ENCODE measurements around the gene TIRAP. TPM values are rescaled to one million over a fixed set of nuclear protein-coding genes. Genes with fewer than 3 reads are reported as not detected.

TIRAP gene
- total RNA-seq, 5 donors from 2014 or later (not counting 1 experiment from before 2014, with no cell fraction given): 11.3 to 23.4 (median 21.9) TPM

- Histone ChIP-seq H3K4me1 (ENCODE audit: control insufficient read depth in 1 of 2, extremely low read depth in 1 of 2, insufficient read depth in 2 of 2, low read length in 2 of 2) (peaks cover 0 to 44% of the 10 kb centered on the region in 2 experiments), H3K36me3 (ENCODE audit: control insufficient read depth in 2 of 2, extremely low read depth in 1 of 2, insufficient read depth in 1 of 2, low read length in 1 of 2) (peaks cover 12 to 36% of the 10 kb centered on the region in 2 donors), H3K9me3 (no peaks in the 10 kb centered on the region), H3K27ac (ENCODE audit: low read length) (peak overlapping the region; percentile 27), H3K4me3 (ENCODE audit: control insufficient read depth in 1 of 2, extremely low read depth in 1 of 2, low read length in 1 of 2) (no peak overlapping the region), H3K27me3 (replicated peaks in 1 of 2; ENCODE audit: control insufficient read depth in 2 of 2, extremely low read depth in 1 of 2, insufficient read depth in 2 of 2, low read length in 1 of 2) (no peaks in the 10 kb centered on the region)
- CTCF ChIA-PET: interaction anchor here in 1 of 2 donors (1.0 kb wide), 1 partner anchor 10 kb away, joined by 4 read pairs; no protein-coding TSS in a partner anchor
- no peak overlapping the region for H3K27ac Mint-ChIP-seq
- 92% methylated on average over 8 of the region's 9 CpGs for WGBS (ENCODE audit: insufficient coverage)
- peaks cover 9 to 38% (median 14%) of the 10 kb centered on the region in 3 donors for H3K4me1 Mint-ChIP-seq
- no peak for DNase-seq
- POLR2A ChIA-PET: interaction anchor here in 1 of 2 donors (1.2 kb wide), 1 partner anchor 10 kb away, joined by 5 read pairs; no protein-coding TSS in a partner anchor
- ATAC-seq (replicated peaks in 1 of 4): no peak
- no peaks in the 10 kb centered on the region for H3K27me3 Mint-ChIP-seq
- H3K4me3 Mint-ChIP-seq: no peak overlapping the region
- peaks cover 41% of the 10 kb centered on the region for H3K36me3 Mint-ChIP-seq
- no peaks in the 10 kb centered on the region for H3K9me3 Mint-ChIP-seq
These were observed 46.2 kb downstream of the TIRAP start for GRCh38 chr11:126328938-126329643.

GRCh38 chr11:126329644-126330211 is 46.8 kb downstream of the TIRAP start:
- H3K27ac ChIP-seq (ENCODE audit: low read length): peak overlapping the region; percentile 27
- H3K9me3 Mint-ChIP-seq: no peaks in the 10 kb centered on the region
- H3K4me1 ChIP-seq (ENCODE audit: control insufficient read depth in 1 of 2, extremely low read depth in 1 of 2, insufficient read depth in 2 of 2, low read length in 2 of 2): peaks cover 0 to 44% of the 10 kb centered on the region in 2 experiments
- H3K27me3 ChIP-seq (replicated peaks in 1 of 2; ENCODE audit: control insufficient read depth in 2 of 2, extremely low read depth in 1 of 2, insufficient read depth in 2 of 2, low read length in 1 of 2): no peaks in the 10 kb centered on the region
- peak in 2 of 4 experiments; percentile 34 to 59 for ATAC-seq (replicated peaks in 1 of 4)
- H3K4me3 Mint-ChIP-seq: no peak overlapping the region
- 75% methylated on average over 7 of the region's 11 CpGs for WGBS (ENCODE audit: insufficient coverage)
- H3K27me3 Mint-ChIP-seq: no peaks in the 10 kb centered on the region
- peaks cover 10 to 39% (median 14%) of the 10 kb centered on the region in 3 donors for H3K4me1 Mint-ChIP-seq
- peak overlapping the region; percentile 69 to 77 for H3K27ac Mint-ChIP-seq
- ChIA-PET POLR2A (interaction anchor here in 1 of 2 donors (1.2 kb wide), 1 partner anchor 10 kb away, joined by 5 read pairs; no protein-coding TSS in a partner anchor), CTCF (interaction anchor here in 1 of 2 donors (1.0 kb wide), 1 partner anchor 11 kb away, joined by 4 read pairs; no protein-coding TSS in a partner anchor)
- H3K4me3 ChIP-seq (ENCODE audit: control insufficient read depth in 1 of 2, extremely low read depth in 1 of 2, low read length in 1 of 2): no peak overlapping the region
- no peaks in the 10 kb centered on the region for H3K9me3 ChIP-seq
- peak in 23 of 35 experiments; percentile 9 to 70 (median 40) for DNase-seq
- H3K36me3 ChIP-seq (ENCODE audit: control insufficient read depth in 2 of 2, extremely low read depth in 1 of 2, insufficient read depth in 1 of 2, low read length in 1 of 2): peaks cover 12 to 37% of the 10 kb centered on the region in 2 donors
- peaks cover 41% of the 10 kb centered on the region for H3K36me3 Mint-ChIP-seq

- POLR2A ChIA-PET: no interaction called here
- no peak overlapping the region for H3K27ac ChIP-seq (ENCODE audit: low read length)
- peaks cover 46% of the 10 kb centered on the region for H3K36me3 Mint-ChIP-seq
These were observed 48.4 kb downstream of the TIRAP start for GRCh38 chr11:126331286-126331685.

GRCh38 chr11:126332221-126332711 is 49.4 kb downstream of the TIRAP start:
- Histone ChIP-seq H3K4me3 (ENCODE audit: control insufficient read depth in 1 of 2, extremely low read depth in 1 of 2, low read length in 1 of 2) (no peak overlapping the region), H3K27ac (ENCODE audit: low read length) (peak overlapping the region; percentile 43), H3K27me3 (replicated peaks in 1 of 2; ENCODE audit: control insufficient read depth in 2 of 2, extremely low read depth in 1 of 2, insufficient read depth in 2 of 2, low read length in 1 of 2) (no peaks in the 10 kb centered on the region), H3K9me3 (no peaks in the 10 kb centered on the region), H3K4me1 (ENCODE audit: control insufficient read depth in 1 of 2, extremely low read depth in 1 of 2, insufficient read depth in 2 of 2, low read length in 2 of 2) (peaks cover 0 to 44% of the 10 kb centered on the region in 2 experiments), H3K36me3 (ENCODE audit: control insufficient read depth in 2 of 2, extremely low read depth in 1 of 2, insufficient read depth in 1 of 2, low read length in 1 of 2) (peaks cover 12 to 46% of the 10 kb centered on the region in 2 donors)
- WGBS (ENCODE audit: insufficient coverage): 85% methylated on average over 2 of the region's 5 CpGs
- Mint-ChIP-seq H3K4me3 (no peak overlapping the region), H3K36me3 (peaks cover 46% of the 10 kb centered on the region), H3K9me3 (no peaks in the 10 kb centered on the region), H3K27me3 (no peaks in the 10 kb centered on the region), H3K4me1 (peaks cover 13 to 43% (median 18%) of the 10 kb centered on the region in 3 donors), H3K27ac (no peak overlapping the region)
- ChIA-PET CTCF (no interaction called here), POLR2A (no interaction called here)
- DNase-seq (peak in 13 of 35 experiments; percentile 16 to 56 (median 41)), ATAC-seq (replicated peaks in 1 of 4) (peak in 3 of 4 experiments; percentile 48 to 72 (median 62))

More at GRCh38 chr11:126331286-126331685, 48.4 kb downstream of the TIRAP start:
- H3K27ac Mint-ChIP-seq: no peak overlapping the region
- WGBS (ENCODE audit: insufficient coverage): 96% methylated on average over 13 of the region's 13 CpGs
- DNase-seq (no peak), ATAC-seq (replicated peaks in 1 of 4) (no peak)
- Histone ChIP-seq H3K4me1 (ENCODE audit: control insufficient read depth in 1 of 2, extremely low read depth in 1 of 2, insufficient read depth in 2 of 2, low read length in 2 of 2) (peaks cover 0 to 44% of the 10 kb centered on the region in 2 experiments), H3K9me3 (no peaks in the 10 kb centered on the region), H3K36me3 (ENCODE audit: control insufficient read depth in 2 of 2, extremely low read depth in 1 of 2, insufficient read depth in 1 of 2, low read length in 1 of 2) (peaks cover 12 to 37% of the 10 kb centered on the region in 2 donors), H3K4me3 (ENCODE audit: control insufficient read depth in 1 of 2, extremely low read depth in 1 of 2, low read length in 1 of 2) (no peak overlapping the region), H3K27me3 (replicated peaks in 1 of 2; ENCODE audit: control insufficient read depth in 2 of 2, extremely low read depth in 1 of 2, insufficient read depth in 2 of 2, low read length in 1 of 2) (no peaks in the 10 kb centered on the region)
- no peaks in the 10 kb centered on the region for H3K27me3 Mint-ChIP-seq
- no peaks in the 10 kb centered on the region for H3K9me3 Mint-ChIP-seq
- H3K4me1 Mint-ChIP-seq: peaks cover 16 to 43% (median 18%) of the 10 kb centered on the region in 3 donors
- CTCF ChIA-PET: no interaction called here
- no peak overlapping the region for H3K4me3 Mint-ChIP-seq

- no peak overlapping the region for H3K27ac Mint-ChIP-seq
- Histone ChIP-seq H3K27ac (ENCODE audit: low read length) (no peak overlapping the region), H3K27me3 (replicated peaks in 1 of 2; ENCODE audit: control insufficient read depth in 2 of 2, extremely low read depth in 1 of 2, insufficient read depth in 2 of 2, low read length in 1 of 2) (no peaks in the 10 kb centered on the region), H3K4me3 (ENCODE audit: control insufficient read depth in 1 of 2, extremely low read depth in 1 of 2, low read length in 1 of 2) (no peak overlapping the region), H3K9me3 (no peaks in the 10 kb centered on the region), H3K36me3 (ENCODE audit: control insufficient read depth in 2 of 2, extremely low read depth in 1 of 2, insufficient read depth in 1 of 2, low read length in 1 of 2) (peaks cover 12 to 53% of the 10 kb centered on the region in 2 donors), H3K4me1 (ENCODE audit: control insufficient read depth in 1 of 2, extremely low read depth in 1 of 2, insufficient read depth in 2 of 2, low read length in 2 of 2) (peaks cover 0 to 42% of the 10 kb centered on the region in 2 experiments)
- CTCF ChIA-PET: no interaction called here
- peaks cover 6 to 35% (median 11%) of the 10 kb centered on the region in 3 donors for H3K4me1 Mint-ChIP-seq
- peaks cover 40% of the 10 kb centered on the region for H3K36me3 Mint-ChIP-seq
- POLR2A ChIA-PET: no interaction called here
- no peaks in the 10 kb centered on the region for H3K9me3 Mint-ChIP-seq
- WGBS (ENCODE audit: insufficient coverage): 98% methylated on average over 6 of the region's 7 CpGs
- DNase-seq: no peak
- no peak overlapping the region for H3K4me3 Mint-ChIP-seq
- H3K27me3 Mint-ChIP-seq: no peaks in the 10 kb centered on the region
- no peak for ATAC-seq (replicated peaks in 1 of 4)
These were observed 50.2 kb downstream of the TIRAP start for GRCh38 chr11:126333142-126333541.

- H3K9me3 Mint-ChIP-seq: no peaks in the 10 kb centered on the region
- DNase-seq (no peak), ATAC-seq (replicated peaks in 1 of 4) (no peak)
- 95% methylated on average over 6 of the region's 6 CpGs for WGBS (ENCODE audit: insufficient coverage)
- H3K27ac Mint-ChIP-seq: no peak overlapping the region
- Histone ChIP-seq H3K9me3 (no peaks in the 10 kb centered on the region), H3K27ac (ENCODE audit: low read length) (no peak overlapping the region), H3K36me3 (ENCODE audit: control insufficient read depth in 2 of 2, extremely low read depth in 1 of 2, insufficient read depth in 1 of 2, low read length in 1 of 2) (peaks cover 12 to 67% of the 10 kb centered on the region in 2 donors), H3K27me3 (replicated peaks in 1 of 2; ENCODE audit: control insufficient read depth in 2 of 2, extremely low read depth in 1 of 2, insufficient read depth in 2 of 2, low read length in 1 of 2) (no peaks in the 10 kb centered on the region), H3K4me3 (ENCODE audit: control insufficient read depth in 1 of 2, extremely low read depth in 1 of 2, low read length in 1 of 2) (no peak overlapping the region), H3K4me1 (ENCODE audit: control insufficient read depth in 1 of 2, extremely low read depth in 1 of 2, insufficient read depth in 2 of 2, low read length in 2 of 2) (peaks cover 0 to 25% of the 10 kb centered on the region in 2 experiments)
- ChIA-PET CTCF (no interaction called here), POLR2A (no interaction called here)
- no peaks in the 10 kb centered on the region for H3K27me3 Mint-ChIP-seq
- peaks cover 53% of the 10 kb centered on the region for H3K36me3 Mint-ChIP-seq
- no peak overlapping the region for H3K4me3 Mint-ChIP-seq
- H3K4me1 Mint-ChIP-seq: peaks cover 6 to 23% (median 7%) of the 10 kb centered on the region in 3 donors
These were observed 52.0 kb downstream of the TIRAP start for GRCh38 chr11:126334659-126335462.

Measured in T-cell (primary cell).